ENCODE results near the gene DYNLT1.
"Not testable (repeated sequence)": the region's sequence is repeated elsewhere in the genome, so short reads cannot be mapped to it uniquely, and the experiment has no call there.

Gene DYNLT1

DNA sequence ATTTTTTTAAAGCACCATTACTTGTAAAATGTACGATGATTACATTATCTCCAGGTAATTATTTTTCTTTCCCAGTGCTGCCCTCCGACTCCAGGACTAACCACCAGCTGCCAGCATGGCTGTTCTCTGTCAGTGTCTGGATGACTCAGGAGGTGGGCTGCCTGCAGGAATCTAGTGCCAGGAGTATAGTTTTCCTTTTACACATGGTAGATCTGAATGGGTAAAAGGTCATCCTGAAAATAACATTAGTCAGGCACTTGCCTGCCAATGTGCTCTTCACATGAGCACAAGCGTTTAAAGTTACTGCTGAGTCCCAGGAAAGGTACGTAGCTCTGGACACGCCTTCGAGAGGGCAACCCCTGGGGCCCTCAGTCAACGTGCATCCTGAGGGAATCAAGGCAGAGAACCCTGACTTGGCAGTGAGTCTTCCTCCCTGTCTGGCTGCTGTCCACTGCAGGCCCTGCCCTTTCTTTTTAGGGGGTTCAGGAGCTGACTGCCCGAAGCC, 2.4 kb downstream of the DYNLT1 start:
- no peak for DNase-seq (ENCODE audit: low read depth in 2 of 2)

DNA sequence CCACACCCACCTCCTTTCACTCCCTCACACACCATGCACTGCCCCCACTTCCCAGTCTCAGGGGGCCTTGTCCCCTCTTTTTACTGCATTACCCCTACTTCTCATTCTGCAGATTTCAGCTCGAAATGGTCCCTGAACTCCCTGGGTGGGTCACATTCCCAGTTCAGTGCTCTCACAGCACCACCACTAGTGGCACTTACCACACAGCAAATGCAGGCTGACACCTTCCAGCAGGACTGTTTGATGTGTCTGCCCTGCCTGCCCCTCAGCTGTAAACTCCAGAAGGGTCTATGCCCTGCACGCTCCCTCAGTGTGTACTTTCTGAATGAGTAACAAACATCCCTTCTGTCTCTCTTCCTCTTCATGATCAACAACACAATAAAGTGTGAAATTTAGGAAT, 4.0 kb downstream of the DYNLT1 start:
- no peak for DNase-seq (ENCODE audit: low read depth in 2 of 2)

DNA sequence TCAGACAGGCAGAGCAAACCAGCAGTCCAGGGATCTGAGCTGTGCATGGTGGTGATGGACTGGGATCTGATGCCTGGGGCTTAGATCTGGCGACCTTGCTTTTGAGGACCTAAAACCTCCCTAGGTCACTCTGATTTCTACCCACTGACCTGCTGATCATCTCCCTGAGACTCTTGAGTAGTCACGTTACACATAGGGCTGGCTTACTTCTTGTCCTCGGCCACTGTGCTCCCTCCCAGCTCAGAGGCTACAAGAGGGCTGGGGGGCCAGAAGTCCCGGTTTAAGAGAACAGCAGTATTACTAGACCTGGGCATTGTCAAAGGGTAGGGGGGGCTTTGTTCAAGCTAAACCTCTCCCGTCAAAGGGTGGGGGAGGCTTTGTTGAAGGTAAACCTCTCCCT, 5.5 kb downstream of the DYNLT1 start:
- DNase-seq (ENCODE audit: low read depth in 2 of 2), result no peak

DNA sequence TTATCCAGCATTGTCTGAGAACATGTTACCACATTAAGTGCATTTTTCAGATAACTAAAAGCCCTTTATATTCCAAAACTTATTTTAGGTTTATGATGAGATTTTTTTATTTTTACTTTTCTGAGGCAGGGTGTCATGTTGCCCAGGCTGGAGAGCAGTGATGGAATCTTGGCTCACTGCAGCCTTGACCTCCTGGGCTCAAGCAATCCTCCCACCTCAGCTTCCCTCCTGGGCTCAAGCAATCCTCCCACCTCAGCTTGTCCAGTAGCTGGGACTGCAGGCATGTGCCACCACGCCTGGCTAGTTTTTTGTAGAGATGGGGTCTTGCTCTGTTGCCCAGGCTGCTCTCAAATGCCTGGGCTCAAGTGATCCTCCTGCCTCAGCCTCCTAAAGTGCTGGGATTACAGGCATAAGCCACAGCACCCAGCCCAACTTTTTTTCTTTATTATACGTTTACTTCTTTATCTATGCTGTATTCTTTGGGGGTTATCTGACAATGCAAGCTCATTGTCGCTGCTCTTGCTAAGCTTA, 6.2 kb downstream of the DYNLT1 start:
- no peak for DNase-seq (ENCODE audit: low read depth in 2 of 2)

DNA sequence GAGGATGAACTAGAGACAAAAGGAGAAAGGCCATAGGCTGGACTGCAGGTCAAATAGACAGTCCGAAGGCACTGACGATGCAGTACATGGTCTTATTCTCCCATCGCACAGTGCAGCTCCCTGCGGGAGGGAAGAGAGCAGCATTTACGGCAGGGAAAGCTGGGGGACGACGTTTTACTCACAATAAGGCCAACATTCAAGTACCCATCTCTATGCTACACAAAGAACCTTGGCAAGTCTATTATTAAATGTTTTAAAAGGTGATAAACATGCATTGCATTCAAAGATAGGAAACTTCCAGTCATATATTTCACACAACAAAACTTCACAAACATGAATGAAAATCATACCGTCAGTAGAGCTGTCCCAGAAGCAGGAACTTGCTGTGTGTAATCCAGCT, 7.8 kb downstream of the DYNLT1 start:
- DNase-seq (ENCODE audit: low read depth in 2 of 2), result no peak

DNA sequence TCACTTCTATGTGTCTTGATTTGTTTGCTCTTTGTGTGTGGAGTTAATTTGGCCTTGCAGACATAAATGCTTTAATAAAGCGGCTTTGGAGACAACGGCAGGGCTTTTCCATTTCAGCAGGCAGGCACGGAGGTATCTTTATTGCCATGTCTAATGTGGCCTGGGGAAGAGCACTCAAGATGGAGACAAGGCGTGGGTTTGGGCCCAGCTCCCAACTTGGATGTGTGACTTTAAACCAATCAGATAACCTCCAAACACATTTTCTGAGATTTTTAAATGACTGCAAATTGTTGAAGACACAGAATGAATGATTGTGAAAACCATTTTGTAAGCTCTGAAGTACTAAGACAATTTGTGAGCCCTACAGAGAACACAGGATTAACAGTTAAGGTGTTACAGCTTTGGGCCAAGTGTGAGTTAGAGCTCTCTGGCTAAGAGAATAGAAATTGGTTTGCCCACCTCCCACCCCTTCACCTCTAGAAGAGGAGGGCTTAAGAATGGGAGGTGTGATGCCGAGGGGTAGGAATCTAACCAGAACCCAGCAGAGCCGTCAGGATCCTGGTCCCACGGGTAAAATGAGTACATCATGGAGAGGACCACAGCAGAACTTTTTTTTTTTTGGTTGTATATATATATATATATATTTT, 9.0 kb downstream of the DYNLT1 start:
- no peak for DNase-seq (ENCODE audit: low read depth in 2 of 2)

DNA sequence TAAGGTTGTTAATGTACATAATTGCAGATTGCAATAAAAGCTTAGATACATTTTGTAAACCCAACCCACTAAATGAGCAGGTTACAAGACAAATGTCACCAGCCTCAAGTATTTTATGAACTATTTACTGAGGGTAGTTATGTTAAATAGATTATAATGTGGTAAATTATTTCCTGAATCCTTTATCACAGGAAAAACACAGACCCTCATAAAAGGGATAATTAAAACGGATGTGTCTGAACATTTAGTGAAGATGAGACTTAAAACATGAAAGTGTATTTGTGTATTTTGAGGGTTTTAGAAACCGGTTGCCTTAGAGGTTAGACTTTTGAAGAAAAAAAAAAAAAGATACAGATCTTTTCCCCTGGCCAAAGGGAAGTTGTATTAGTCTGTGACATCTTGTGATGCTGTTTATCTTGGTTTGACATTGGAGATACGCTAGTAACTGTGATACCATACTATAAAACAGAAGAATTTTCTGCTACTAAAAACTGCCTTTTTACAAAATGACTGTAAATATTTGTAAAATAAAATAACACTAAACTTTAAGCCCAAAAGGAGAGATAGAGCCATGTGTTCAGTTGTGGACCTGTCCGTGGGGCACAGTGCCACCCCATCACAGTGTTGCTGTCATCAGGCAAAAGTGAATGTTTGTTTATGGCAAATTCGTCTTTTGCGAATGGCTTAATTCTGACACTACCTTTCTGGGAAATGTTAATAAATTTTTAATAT, 9.7 kb downstream of the DYNLT1 start:
- DNase-seq (ENCODE audit: low read depth in 2 of 2), result no peak

DNA sequence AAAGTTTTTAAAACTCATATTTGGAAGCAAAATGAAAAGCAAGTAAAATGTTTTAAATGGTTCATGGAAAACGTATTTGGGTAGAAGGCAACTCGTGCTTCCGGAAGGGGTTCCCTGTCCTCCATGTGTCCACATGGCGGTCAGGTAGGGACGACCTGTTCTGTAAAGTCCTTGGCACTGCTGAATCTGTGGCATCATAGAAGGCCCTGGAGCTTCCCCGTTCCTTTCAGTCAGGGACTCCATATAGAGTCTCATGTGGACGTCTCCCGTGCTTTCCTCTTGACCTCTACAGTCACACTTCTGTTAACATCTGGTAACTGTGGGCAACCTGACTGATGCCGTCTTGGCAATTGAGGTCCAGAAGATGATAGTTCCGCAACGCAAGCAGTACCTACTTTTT, 11.4 kb downstream of the DYNLT1 start:
- no peak for DNase-seq (ENCODE audit: low read depth in 2 of 2)

DNA sequence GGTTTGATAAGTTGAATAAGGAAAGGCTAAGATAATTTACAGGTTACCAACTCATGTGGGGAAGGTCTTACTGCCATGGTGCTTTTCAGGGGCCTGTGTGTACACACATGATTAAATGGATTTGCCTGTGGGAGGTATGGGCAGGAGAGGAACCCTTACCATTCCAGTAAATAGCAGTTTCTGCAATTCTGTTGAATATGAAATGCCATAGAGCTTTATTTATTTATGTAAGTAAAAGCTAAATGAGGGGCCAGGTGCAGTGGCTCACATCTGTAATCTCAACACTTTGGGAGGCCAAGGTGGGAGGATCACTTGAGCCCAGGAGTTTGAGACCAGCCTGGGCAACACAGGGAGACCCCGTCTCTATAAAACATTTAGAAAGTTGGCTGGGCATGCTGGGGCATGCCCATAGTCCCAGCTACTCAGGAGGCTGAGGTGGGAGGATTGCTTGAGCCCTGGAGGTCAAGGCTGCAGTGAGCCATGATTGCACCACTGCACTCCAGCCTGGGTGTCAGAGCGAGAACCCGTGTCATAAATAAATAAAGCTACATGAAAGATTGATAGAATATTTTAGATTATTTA, 11.9 kb downstream of the DYNLT1 start:
- DNase-seq (ENCODE audit: low read depth in 2 of 2), result not testable (repeated sequence)

DNA sequence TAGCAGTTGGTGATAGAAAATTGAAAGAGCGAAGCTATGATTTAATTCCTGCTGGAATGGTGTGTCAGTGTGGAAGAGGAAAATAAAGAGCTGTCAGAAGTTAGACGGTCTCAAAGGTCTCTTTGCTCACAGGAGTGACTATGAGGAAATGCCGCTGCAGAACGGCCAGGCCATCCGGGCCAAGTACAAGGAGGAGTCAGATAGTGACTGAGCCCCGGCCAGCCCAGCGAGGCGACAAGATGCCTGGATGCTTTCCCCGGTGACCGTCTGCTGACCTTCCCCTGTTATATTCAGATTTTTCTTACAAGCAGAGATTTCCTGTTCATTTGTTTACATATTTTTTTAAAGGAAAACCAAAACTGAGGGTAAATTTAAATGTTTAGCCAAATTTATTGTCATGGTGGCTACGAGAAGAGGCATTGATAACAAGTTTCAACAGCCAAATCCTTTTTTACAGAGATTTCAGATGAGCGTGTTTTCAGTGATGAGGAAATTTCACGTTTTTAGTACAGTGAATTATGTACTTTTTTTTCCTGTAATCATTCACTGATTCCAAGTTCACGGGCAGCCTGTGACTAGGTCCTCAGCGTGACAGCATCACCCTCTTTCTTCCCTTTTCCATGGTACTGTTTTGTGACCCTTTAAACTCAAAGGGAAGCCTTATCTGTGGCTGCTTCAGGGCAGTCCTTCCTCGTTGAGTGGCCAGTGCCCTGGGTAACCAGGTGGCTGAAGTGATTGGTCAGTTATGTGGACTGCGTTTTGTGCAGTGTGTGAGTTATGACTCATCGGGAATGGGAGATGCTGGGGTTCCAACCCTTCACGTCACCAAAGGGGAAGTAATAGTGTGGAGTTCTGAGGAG, 12.6 kb downstream of the DYNLT1 start:
- no peak for DNase-seq (ENCODE audit: low read depth in 2 of 2)

DNA sequence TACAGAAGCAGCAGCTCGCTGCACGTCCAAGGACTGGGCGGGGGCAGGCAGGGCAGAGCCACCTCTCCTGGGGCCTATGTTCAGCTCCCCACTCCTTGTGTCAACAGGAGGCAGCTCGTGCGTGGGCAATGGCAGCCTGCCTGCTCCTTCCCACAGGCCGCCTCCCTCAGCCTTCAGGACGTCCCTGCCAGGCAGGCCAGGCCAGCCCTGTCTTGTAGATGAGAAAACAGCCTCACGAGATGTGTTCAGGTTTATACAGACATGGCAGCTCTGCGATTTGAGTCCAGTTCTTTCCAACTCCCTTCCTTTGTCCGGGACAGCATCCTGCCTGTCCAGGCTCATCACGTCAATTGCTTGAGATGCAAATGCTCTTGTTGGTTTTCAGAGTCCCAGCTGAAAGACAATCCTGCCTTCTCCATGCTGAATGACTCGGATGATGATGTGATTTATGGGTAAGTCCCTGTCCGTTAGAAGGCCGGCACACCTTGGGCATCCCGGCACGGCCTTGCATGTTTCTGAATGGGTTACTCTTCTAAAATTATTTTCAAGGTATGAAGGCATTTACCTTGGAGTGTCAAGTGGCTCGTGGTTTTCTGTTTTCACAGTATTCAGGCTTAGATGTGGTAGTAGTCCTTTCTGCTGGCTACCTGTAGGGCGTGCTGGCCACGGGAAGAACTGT, 13.5 kb downstream of the DYNLT1 start:
- DNase-seq (ENCODE audit: low read depth in 2 of 2), result no peak

DNA sequence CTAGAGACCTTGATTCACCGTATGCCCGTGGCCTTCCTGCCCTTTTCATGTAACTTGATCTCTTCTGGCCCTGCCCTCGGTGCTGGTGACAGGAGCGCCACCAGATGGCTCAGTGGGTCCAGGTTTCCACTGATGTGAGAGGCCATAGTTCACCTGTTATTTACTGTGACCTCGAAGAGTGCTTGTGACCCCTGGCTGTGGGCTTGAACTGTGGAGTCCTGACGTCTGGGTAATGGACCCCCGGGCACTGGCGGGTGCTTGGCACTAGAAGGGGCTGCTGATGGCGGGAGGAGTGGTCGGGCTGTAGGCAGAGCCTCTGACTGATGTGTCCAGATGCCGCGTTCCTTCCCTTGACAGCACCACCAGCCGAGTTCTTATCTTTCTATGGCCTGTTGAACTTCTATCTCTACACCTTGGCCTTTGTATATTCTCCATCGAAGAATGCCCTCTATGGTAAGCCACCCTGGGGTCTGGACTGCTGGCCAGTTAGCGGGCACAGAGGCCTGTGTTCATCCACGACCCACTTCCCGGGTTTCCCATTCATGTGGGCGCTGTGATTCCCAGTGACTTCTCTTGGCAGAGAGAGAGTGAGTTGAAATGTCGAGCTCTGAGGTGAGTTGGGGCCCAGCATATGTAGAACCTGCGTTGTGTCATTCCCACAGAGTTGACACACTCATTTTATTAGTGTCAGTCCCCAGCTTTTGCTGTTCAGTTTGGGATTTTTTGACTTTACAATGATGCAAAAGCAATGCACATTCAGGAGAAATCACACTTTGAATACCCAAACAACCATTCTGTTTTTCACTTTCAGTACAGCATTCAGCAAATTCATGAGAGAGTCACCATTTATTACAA, 14.9 kb downstream of the DYNLT1 start:
- DNase-seq (ENCODE audit: low read depth in 2 of 2), result no peak

DNA sequence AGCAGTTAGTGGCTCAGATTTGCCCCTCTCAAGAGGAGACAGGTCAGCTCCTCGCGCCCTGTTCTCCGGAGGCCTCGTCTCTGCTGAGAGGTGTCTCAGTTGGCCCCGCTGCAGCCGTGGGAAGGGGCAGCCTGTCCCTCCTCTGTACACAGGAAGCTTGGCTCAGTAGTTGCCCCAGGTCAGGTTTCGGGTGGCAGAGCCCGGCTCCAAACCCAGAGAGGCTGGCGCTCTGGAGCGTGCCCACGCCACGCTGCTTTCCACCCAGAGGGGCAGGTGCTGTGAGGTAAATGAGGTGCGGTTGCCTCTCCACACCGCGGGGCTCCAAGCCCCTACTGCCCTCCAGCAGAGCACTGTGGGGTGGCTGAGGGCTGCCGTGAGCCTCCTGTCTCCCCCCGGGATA, 16.0 kb downstream of the DYNLT1 start:
- no peak for DNase-seq (ENCODE audit: low read depth in 2 of 2)

DNA sequence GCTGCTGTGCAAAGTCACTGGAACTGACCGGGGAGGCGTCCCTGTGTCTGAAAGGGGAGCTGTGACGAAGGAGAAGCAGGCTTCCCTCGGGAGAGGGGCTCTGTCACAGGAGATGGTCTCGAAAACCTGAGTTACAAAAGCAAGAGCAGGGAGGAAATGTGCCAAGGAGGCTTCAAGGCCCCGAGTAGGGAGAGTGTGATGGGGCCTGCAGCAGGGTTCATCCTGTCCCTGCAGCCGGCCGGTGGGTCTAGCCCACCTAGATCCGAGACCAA, 16.7 kb downstream of the DYNLT1 start:
- no peak for DNase-seq (ENCODE audit: low read depth in 2 of 2)

DNA sequence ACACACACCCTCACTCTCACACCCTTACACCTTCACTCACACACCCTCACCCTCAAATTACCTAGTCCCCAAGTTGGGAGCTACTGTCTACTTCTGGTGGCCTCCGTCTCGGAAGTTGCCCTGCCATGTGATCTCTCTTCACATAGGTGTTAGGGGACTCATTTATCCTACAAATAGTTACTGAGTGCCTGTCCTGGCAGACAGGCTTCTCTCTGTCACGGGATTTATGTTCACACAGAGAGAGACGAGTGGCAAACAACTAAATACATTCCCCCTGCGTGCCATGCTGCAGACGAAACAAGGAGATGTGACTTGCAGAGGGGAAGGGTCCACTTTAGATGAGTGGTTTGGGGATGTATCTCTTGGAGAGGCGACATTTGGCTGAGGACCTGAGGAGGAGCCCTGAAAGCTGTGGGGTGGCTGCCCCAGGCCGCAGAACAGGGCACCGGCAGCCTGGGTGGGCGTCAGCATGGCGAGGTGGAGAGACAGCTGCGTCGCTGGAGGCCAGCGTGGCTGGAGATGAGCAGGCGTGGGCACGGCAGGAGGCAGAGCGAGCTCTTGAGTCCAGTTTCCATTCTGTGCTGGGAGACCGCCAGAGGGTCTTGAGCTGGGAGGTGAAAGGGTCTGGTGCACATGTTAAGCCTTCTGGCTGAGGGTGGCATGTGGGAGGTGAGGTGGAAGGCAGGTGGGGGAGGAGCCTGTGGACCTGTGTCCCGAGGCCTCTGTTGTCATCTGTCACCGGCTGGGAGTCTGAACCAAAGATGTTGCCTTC, 17.2 kb downstream of the DYNLT1 start:
- no peak for DNase-seq (ENCODE audit: low read depth in 2 of 2)

DNA sequence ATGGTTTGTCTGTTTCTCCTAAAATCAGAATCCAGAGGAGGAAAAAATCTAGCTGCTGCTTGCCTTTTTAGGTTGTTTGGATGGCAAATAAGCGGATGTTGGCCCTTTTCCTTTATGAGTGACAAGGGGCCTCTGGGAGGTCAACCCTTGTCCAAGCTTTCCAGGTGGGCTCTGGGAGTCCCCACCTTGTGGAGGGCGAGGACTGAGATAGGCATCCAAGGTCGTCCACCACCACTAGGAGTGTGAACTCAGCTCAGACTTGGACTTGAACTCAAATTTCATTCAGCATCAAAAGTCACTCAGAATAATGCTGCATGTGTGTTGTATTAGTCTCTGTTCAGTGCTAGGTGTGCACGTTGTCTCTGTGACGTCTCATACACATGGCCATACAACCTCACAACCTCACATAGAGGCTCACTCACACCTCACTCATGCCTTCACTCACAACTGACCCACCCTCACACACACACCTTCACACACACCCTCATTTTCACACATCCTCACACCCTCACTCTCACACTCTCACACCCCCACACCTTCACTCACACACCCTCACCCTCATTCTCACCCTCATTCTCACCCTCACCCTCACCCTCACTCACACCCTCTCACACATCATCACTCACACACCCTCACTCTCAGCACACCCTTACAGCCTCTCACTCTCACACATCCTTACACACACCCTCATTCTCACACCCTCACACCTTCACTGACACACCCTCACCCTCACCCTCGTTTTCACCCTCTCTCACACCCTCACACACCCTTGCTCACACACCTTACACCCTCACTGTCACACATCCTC, 18.0 kb downstream of the DYNLT1 start:
- DNase-seq (ENCODE audit: low read depth in 2 of 2), result no peak

DNA sequence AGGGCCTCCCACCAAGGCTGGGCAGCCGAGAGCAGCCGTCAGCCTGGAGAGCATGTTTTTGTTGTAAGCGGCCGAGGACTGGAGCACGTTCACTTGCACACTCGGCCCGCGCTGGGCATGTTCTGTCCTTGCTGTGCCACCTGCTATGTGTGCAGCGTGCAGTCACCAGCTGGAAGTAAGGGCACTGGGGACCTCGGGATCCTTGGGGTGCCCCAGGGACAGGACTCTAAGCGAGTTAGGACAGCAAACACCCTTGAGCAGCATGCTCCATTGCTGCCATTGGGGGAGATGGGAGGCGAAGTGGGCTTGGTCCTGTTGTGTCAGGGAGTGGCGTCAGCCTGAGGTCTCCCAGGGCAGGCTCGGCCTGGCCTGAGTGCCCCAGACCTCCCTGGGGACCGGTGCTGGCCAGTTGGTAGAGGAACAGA, 18.6 kb downstream of the DYNLT1 start:
- no peak for DNase-seq (ENCODE audit: low read depth in 2 of 2)

DNA sequence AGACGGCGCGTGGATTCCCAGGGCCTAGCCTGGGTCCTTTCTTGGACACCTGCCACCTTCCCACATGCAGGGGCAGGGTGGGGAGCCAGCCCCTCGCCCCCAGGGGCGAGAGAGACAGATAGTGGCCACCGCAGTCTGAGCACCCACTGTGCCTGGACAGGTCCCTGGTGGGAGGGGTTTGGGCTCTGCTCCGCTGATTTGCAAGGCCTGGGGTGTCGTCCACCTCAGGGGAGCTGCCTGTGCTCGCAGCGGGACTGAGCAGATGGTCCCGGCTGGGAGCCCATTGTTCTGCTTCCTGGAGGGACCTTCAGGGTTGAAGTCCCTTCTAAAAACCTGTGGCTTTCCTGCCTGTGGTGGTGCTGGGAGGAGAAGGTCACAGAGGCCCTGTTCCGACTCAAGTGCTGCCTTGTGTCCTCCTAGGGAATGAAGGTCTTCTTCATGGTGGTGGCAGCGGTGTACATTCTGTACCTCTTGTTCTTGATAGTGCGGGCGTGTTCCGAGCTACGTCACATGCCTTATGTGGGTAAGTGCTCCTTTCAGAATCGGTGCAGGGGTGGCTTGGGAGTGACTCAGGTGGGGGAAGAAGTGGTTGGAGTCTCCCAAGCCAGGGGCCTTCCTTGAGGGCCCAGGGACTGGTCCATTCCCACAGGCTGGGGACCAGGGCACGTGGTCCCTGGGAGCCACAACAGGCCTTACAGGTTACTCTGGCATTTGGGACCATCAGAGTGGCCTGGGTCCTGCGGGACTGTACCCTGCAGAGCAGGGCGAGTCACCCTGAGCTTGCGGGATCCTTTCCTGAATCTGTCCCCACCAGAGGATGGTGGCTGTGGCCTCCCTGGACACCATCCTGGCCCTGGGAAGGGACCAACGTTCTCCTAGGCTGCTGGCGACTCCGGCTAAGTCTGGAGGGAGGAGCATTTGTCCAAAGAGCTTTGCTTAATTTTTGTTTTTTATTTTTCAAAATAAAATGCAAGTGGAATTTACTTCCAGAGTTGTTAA, 19.6 kb downstream of the DYNLT1 start:
- DNase-seq (ENCODE audit: low read depth in 2 of 2), result no peak

Data from activated CD8-positive, alpha-beta memory T cell treated with anti-CD3 and anti-CD28 coated beads for 4 hours (primary cell).